ENCODE data around the gene PPP1R10.

Gene PPP1R10

DNA sequence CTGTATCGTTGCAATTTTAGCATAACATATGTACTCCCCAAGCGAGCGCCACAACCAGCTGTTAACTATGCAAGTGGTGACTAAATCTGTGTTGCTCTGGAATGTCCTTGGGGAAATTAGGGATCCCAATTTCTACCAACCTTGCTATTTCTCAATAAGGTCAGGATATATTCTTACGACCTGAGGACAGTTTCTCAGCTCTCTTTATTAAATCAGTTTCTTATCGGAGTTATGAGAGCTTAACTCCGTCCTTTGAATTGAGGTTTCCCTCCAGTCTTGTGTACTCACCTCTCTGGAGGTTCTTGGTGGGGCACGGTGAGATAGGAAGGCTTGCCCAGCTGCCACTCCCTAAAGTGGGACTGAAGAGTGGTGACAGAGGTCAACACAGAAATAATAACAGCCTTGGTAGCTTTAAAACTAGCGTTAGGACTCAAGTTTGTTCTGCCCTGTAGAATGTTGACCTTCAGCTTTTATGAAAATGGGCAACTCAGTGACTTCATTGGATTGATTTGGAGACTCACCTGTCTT lies 1.3 kb upstream of the PPP1R10 start:
- DNase-seq: no peak

DNA sequence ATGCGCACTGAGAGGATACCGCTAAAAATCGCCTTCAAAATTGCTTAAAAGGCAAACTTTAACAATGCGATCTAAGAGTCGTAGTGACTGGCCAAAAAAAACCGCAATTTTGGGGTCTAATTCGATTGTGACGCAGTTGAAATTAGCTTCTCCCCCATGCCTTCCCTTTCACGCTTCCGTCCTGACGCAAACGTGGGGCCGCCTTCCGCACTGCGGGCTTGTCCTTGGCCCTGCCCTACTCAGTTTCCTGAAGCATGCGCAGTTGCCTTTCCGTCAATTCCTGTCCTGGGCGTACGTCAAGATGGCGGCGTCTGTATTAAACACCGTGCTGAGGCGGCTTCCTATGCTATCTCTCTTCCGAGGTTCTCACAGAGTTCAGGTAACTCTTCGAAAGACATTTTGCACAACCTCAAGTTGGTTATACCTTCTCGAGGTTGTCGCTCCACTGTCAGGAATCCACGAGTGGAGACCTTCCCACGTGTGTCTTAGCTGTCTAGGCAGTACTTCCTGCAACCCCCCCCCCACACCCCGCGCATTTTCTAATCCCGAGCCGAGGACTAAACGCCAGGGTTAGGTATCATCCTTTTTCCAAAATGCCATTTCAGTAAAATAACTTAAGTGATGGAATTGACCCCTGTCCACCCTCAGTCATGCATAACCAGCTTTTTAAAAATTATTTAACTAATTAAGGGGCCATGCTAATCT lies 674 bp upstream of the PPP1R10 start, which contains the start of gene MRPS18B:
TSS of gene MRPS18B (plus strand) at position 276 of the 705 bp plus-strand sequence. CDS start at position 302, 26 bp downstream.
- DNase-seq: peak; percentile 97 to 98

GRCh38 chr6:30615958-30616810 lies 859 bp downstream of the PPP1R10 start:
- DNase-seq: peak in 1 of 2 experiments; percentile 25

DNA sequence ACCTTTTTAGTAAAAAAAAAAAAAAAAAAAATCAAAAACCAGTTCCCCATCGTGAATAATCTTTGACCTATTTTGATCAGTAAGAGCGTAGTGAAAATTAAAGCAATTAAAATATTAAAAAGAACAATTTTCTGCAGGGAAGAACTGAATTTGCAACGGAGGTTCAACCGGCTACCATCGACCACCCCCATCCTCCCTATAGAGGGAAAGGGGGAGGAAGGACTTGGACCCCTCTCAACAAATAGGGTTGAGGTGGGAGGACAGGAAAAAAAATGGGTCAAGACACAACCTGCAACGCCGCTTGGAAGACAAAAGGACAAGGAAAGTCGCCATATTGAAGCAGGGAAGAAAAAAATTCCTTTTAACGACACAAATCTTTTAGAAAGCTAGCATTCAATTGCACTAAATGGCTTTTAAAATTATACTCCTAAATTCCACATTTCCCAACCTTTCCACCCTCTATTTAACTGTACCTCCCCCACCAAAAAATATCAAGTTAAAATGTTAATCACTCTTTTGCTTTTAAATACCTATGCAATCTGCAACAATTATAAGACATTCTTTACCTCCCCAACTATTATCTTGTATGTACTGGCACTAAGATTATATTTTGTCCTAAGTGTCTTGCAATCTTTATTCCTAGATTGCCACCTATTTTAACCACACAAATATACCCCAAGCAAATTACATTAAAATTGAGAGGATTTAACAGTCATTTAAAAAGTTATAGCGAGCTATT lies 1.7 kb downstream of the PPP1R10 start:
- peak; percentile 29 to 55 for DNase-seq

DNA sequence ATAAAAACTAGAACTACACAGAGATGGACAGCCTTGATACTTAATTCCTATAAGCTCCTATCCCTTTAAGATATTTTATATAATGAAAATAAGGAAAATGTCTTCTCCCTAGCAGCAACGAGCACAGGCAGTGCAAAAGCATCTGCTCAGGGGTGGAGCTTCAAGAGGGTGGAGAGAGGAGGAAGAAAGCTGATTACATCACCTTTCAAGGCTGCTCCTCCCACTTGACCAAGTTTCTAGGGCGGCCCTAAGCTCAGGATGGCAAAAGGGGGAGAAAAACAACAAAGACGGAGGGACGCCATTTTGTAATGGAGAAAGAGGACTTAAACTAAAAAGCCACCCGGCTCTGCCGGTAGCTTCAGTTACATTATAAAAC lies 2.2 kb downstream of the PPP1R10 start:
- peak; percentile 92 to 94 for DNase-seq

GRCh38 chr6:30614044-30614842 lies 2.8 kb downstream of the PPP1R10 start:
- DNase-seq: no peak

GRCh38 chr6:30613251-30614043 lies 3.6 kb downstream of the PPP1R10 start:
- DNase-seq: no peak

GRCh38 chr6:30612687-30613248 lies 4.3 kb downstream of the PPP1R10 start:
- DNase-seq: no peak

GRCh38 chr6:30612213-30612612 lies 4.8 kb downstream of the PPP1R10 start:
- DNase-seq: no peak

- DNase-seq: no peak
These were observed 5.2 kb downstream of the PPP1R10 start for GRCh38 chr6:30611856-30612194.

GRCh38 chr6:30611150-30611855 lies 5.7 kb downstream of the PPP1R10 start:
- no peak for DNase-seq

DNA sequence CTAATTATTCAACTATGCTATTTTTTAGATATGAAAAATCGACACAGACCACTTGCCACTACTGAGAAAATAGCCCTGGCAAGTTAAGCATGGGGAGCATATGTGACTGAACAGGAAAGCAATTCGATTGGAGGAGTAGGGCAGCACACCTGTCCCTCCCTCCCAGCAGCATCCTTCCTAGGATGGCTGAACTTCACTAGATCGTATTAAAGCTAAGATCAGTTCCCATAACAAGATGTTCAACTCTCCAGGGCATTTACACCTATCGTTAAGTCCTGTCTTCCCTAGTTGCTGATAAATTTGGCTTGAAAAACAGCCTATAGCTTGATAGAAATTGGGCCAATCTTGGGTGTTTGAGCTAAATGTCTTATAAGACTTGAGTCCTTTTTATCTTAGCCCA lies 7.0 kb downstream of the PPP1R10 start:
- no peak for DNase-seq

DNA sequence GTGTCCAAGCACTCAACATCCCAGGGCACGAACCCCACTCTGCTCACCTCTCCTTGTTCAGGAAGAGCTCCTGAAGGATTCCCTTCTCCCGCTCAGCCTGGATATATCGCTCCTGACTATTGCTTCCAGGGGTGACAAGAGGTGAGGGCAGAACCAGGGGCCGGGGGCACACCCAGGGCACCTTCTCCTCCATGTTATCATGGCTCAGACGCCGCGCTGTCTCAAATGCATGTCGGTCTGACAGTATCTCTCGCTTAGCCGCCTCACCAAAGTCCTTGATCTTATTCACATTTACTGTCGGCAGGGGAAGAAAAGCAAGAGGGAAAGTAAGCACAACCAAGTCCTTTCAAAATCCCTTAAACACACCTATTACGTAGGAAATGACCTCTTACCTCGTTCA lies 13.1 kb downstream of the PPP1R10 start:
- DNase-seq: no peak

DNA sequence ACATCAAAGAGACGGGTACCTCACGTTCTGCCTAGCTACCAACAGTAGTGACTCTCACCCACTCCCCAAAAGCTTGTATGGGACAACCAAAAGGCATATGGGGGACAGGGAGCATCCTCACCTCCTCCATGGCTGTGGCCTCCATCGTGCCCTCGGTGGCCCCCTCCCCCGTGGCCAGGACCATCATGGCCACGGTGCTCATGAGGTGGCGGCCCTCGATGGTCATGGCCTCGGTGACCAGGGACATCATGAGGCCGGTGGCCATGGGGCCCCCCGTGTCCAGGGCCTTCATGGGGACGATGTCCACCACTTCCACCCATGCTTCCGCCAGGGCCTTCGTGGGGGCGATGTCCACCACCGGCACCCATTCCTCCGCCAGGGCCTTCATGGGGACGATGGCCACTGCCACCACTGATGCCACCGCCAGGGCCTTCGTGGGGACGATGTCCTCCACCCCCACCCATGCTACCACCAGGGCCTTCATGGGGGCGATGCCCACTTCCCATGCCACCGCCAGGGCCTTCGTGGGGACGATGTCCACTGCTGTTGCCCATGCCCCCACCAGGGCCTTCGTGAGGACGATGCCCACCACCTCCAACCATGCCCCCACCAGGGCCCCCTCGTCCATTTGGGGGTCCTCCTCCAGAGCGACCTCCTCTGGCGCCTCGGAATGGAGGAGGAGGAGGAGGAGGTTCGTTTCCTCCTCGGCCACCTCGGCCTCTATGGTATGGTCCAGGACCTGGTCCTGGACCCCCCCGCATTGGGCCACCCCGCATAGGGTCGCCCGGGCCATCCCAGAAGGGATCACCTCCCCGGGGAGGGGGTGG lies 15.0 kb downstream of the PPP1R10 start:
- DNase-seq: no peak

GRCh38 chr6:30601436-30601814 lies 15.6 kb downstream of the PPP1R10 start:
- no peak for DNase-seq

- DNase-seq: no peak
These were observed 16.5 kb downstream of the PPP1R10 start for GRCh38 chr6:30600451-30600961.

DNA sequence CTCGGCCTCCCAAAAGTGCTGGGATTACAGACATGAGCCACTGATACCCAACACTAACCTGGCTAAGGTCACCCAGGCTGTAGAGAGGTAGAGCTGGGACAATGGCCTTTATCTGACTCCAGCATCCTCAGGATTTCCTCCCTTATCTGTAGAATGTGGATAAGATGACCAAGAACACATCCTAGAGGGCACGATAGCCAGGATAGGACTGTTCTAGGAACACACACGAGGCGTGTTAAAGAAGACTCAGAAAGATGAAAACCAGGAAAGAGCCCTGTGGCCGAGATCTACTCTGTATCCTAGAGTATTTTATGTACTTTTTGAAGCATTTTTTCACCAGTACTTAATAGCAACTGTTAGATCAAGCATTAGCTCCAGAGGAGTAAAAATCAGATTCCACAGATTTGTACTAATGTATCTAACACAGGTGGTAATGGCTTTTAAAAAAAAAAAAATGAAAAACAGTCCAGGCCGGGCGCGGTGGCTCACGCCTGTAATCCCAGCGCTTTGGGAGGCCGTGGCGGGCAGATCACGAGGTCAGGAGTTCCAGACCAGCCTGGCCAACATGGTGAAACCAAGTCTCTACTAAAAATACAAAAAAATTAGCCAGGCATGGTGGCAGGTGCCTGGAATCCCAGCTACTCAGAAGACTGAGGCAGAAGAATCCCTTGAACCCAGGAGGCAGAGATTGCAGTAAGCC lies 17.3 kb downstream of the PPP1R10 start:
- DNase-seq: no peak

GRCh38 chr6:30598912-30599624 lies 18.0 kb downstream of the PPP1R10 start:
- DNase-seq: no peak

Data from NCI-H526 (cell line).